ENCODE data around the gene CFLAR.

GRCh38 chr2:201180010-201180409, 64.0 kb downstream of the CFLAR start:
- no peak for TF ChIP-seq CTCF (IDR thresholded peaks at IDR 0.05)
- no peak for TF ChIP-seq POLR2A (IDR thresholded peaks at IDR 0.05)

All from thyroid gland (tissue), 4 donors.